ENCODE data around the gene CRELD2.

The CRELD2 gene

GRCh38 chr22:49880281-49880680 lies 38.2 kb upstream of the CRELD2 start:
- Histone ChIP-seq H3K36me3 (ENCODE audit: insufficient read depth, low read length) (peaks cover 8% of the 10 kb centered on the region; the same call in 1 of the 2 replicates), H3K4me1 (ENCODE audit: control insufficient read depth, insufficient read depth, low read length, unreplicated experiment) (no peaks in the 10 kb centered on the region), H3K27ac (ENCODE audit: low read depth, low read length) (no peak overlapping the region), H3K27me3 (ENCODE audit: insufficient read depth, low read length) (no peaks in the 10 kb centered on the region), H2AFZ (ENCODE audit: low read length, unreplicated experiment) (no peak overlapping the region), H3K4me3 (ENCODE audit: low read depth, low read length) (no peak overlapping the region), H3K79me2 (ENCODE audit: control insufficient read depth, insufficient read depth, low read length, unreplicated experiment) (peaks cover 23% of the 10 kb centered on the region)

- Histone ChIP-seq H2AFZ (ENCODE audit: low read length, unreplicated experiment) (no peak overlapping the region), H3K27me3 (ENCODE audit: insufficient read depth, low read length) (no peaks in the 10 kb centered on the region), H3K79me2 (ENCODE audit: control insufficient read depth, insufficient read depth, low read length, unreplicated experiment) (peaks cover 15% of the 10 kb centered on the region), H3K36me3 (ENCODE audit: insufficient read depth, low read length) (peaks cover 5% of the 10 kb centered on the region; the same call in 1 of the 2 replicates), H3K4me3 (ENCODE audit: low read depth, low read length) (no peak overlapping the region), H3K27ac (ENCODE audit: low read depth, low read length) (no peak overlapping the region), H3K4me1 (ENCODE audit: control insufficient read depth, insufficient read depth, low read length, unreplicated experiment) (no peaks in the 10 kb centered on the region)
Measured at GRCh38 chr22:49881856-49882255, 36.6 kb upstream of the CRELD2 start.

- Histone ChIP-seq H3K27me3 (ENCODE audit: insufficient read depth, low read length) (no peaks in the 10 kb centered on the region), H3K4me3 (ENCODE audit: low read depth, low read length) (no peak overlapping the region), H3K36me3 (ENCODE audit: insufficient read depth, low read length) (peaks cover 13% of the 10 kb centered on the region), H3K4me1 (ENCODE audit: control insufficient read depth, insufficient read depth, low read length, unreplicated experiment) (no peaks in the 10 kb centered on the region), H3K79me2 (ENCODE audit: control insufficient read depth, insufficient read depth, low read length, unreplicated experiment) (peaks cover 14% of the 10 kb centered on the region), H2AFZ (ENCODE audit: low read length, unreplicated experiment) (no peak overlapping the region), H3K27ac (ENCODE audit: low read depth, low read length) (no peak overlapping the region)
Measured at GRCh38 chr22:49882519-49883293, 35.7 kb upstream of the CRELD2 start.

DNA sequence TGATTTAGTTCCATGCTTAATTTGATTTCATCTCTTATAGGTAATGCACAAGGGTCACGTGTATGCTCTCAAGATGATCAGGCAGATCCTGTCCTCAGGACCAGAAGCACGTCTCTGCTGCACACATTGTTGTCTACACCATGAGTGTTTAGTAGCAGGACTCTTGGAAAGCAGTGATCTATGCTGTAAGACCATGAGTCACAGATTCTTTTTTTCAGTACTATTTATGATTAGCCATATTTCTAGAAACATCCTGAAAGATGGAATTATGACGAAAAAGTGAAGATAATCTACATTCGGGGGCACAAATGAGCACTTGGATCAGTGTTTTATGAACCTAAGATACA lies 35.2 kb upstream of the CRELD2 start:
- Histone ChIP-seq H3K4me1 (ENCODE audit: control insufficient read depth, insufficient read depth, low read length, unreplicated experiment) (no peaks in the 10 kb centered on the region), H2AFZ (ENCODE audit: low read length, unreplicated experiment) (no peak overlapping the region), H3K79me2 (ENCODE audit: control insufficient read depth, insufficient read depth, low read length, unreplicated experiment) (peaks cover 14% of the 10 kb centered on the region), H3K27ac (ENCODE audit: low read depth, low read length) (no peak overlapping the region), H3K36me3 (ENCODE audit: insufficient read depth, low read length) (peaks cover 18% of the 10 kb centered on the region), H3K27me3 (ENCODE audit: insufficient read depth, low read length) (no peaks in the 10 kb centered on the region), H3K4me3 (ENCODE audit: low read depth, low read length) (no peak overlapping the region)

DNA sequence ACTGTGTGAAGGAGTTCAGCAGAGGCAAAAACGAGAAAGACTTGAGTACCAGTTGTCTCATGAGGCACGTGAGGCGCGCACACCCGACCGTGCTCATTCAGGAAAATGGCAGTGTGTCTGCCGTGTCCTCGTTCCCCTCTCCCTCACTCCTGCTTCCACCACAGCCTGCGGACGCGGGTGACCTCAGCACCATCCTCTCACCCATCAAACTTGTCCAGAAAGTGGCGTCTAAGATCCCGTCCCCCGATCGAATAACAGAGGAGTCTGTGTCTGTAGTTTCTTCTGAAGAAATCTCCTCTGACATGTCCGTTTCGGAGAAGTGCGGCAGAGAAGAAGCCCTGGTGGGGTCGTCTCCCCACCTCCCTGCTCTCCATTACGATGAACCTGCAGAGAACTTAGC lies 34.4 kb upstream of the CRELD2 start:
- no peaks in the 10 kb centered on the region for H3K4me1 ChIP-seq (ENCODE audit: control insufficient read depth, insufficient read depth, low read length, unreplicated experiment)
- H3K27ac ChIP-seq (ENCODE audit: low read depth, low read length): no peak overlapping the region
- no peak overlapping the region for H2AFZ ChIP-seq (ENCODE audit: low read length, unreplicated experiment)
- H3K79me2 ChIP-seq (ENCODE audit: control insufficient read depth, insufficient read depth, low read length, unreplicated experiment): peaks cover 12% of the 10 kb centered on the region
- no peak overlapping the region for H3K4me3 ChIP-seq (ENCODE audit: low read depth, low read length)
- H3K27me3 ChIP-seq (ENCODE audit: insufficient read depth, low read length): no peaks in the 10 kb centered on the region
- H3K36me3 ChIP-seq (ENCODE audit: insufficient read depth, low read length): peaks cover 24% of the 10 kb centered on the region

DNA sequence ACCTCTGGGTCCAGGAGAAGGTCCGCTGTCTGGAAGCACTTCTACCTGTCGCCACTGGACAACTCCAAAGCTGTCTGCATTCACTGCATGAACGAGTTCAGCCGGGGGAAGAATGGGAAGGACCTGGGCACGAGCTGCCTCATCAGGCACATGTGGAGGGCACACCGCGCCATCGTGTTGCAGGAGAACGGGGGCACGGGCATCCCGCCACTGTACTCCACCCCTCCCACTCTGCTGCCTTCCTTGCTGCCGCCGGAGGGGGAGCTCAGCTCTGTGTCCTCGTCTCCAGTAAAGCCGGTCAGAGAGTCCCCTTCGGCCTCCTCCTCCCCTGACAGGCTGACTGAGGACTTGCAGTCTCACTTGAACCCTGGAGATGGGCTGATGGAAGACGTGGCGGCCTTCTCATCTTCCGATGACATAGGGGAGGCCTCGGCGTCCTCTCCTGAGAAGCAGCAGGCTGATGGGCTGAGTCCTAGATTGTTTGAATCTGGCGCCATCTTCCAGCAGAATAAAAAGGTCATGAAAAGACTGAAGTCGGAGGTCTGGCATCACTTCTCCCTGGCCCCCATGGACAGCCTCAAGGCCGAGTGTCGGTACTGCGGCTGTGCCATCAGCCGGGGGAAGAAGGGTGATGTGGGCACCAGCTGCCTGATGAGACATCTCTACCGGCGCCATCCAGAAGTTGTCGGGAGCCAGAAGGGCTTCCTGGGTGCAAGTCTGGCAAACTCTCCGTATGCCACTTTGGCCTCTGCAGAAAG lies 33.8 kb upstream of the CRELD2 start:
- Histone ChIP-seq H3K4me3 (ENCODE audit: low read depth, low read length) (no peak overlapping the region), H3K27ac (ENCODE audit: low read depth, low read length) (no peak overlapping the region), H3K27me3 (ENCODE audit: insufficient read depth, low read length) (no peaks in the 10 kb centered on the region), H3K36me3 (ENCODE audit: insufficient read depth, low read length) (peaks cover 31% of the 10 kb centered on the region), H2AFZ (ENCODE audit: low read length, unreplicated experiment) (no peak overlapping the region), H3K4me1 (ENCODE audit: control insufficient read depth, insufficient read depth, low read length, unreplicated experiment) (no peaks in the 10 kb centered on the region), H3K79me2 (ENCODE audit: control insufficient read depth, insufficient read depth, low read length, unreplicated experiment) (peaks cover 10% of the 10 kb centered on the region)

- Histone ChIP-seq H3K27ac (ENCODE audit: low read depth, low read length) (no peak overlapping the region), H3K36me3 (ENCODE audit: insufficient read depth, low read length) (peaks cover 33% of the 10 kb centered on the region), H3K4me1 (ENCODE audit: control insufficient read depth, insufficient read depth, low read length, unreplicated experiment) (no peaks in the 10 kb centered on the region), H3K79me2 (ENCODE audit: control insufficient read depth, insufficient read depth, low read length, unreplicated experiment) (peaks cover 10% of the 10 kb centered on the region), H3K27me3 (ENCODE audit: insufficient read depth, low read length) (no peaks in the 10 kb centered on the region), H2AFZ (ENCODE audit: low read length, unreplicated experiment) (no peak overlapping the region), H3K4me3 (ENCODE audit: low read depth, low read length) (no peak overlapping the region)
Measured at GRCh38 chr22:49885281-49885680, 33.2 kb upstream of the CRELD2 start.

- peaks cover 33% of the 10 kb centered on the region for H3K36me3 ChIP-seq (ENCODE audit: insufficient read depth, low read length)
- H3K27ac ChIP-seq (ENCODE audit: low read depth, low read length): no peak overlapping the region
- peaks cover 7% of the 10 kb centered on the region for H3K79me2 ChIP-seq (ENCODE audit: control insufficient read depth, insufficient read depth, low read length, unreplicated experiment)
Measured at GRCh38 chr22:49885881-49886280, 32.6 kb upstream of the CRELD2 start.

DNA sequence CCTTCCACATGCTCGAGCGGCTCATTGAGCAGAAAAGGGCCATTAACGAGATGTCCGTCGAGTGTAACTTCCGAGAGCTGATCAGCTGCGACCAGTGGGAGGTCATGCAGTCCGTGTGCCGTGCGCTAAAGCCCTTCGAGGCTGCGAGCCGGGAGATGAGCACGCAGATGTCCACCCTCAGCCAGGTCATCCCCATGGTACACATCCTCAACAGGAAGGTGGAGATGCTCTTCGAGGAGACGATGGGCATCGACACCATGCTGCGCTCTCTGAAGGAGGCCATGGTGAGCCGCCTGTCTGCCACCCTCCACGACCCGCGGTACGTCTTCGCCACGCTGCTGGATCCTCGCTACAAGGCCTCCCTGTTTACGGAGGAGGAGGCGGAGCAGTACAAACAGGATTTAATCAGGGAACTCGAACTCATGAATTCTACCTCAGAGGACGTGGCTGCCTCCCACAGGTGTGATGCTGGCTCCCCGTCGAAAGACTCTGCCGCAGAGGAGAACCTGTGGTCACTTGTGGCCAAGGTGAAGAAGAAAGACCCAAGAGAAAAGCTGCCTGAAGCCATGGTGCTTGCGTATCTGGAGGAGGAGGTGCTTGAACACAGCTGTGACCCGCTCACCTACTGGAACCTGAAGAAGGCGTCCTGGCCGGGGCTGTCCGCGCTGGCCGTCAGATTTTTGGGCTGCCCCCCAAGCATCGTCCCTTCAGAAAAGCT lies 31.9 kb upstream of the CRELD2 start:
- H3K27me3 ChIP-seq (ENCODE audit: insufficient read depth, low read length): no peaks in the 10 kb centered on the region
- peaks cover 33% of the 10 kb centered on the region for H3K36me3 ChIP-seq (ENCODE audit: insufficient read depth, low read length)
- no peak overlapping the region for H3K4me3 ChIP-seq (ENCODE audit: low read depth, low read length)
- peaks cover 4% of the 10 kb centered on the region for H3K79me2 ChIP-seq (ENCODE audit: control insufficient read depth, insufficient read depth, low read length, unreplicated experiment)
- no peak overlapping the region for H3K27ac ChIP-seq (ENCODE audit: low read depth, low read length)
- H2AFZ ChIP-seq (ENCODE audit: low read length, unreplicated experiment): no peak overlapping the region
- no peaks in the 10 kb centered on the region for H3K4me1 ChIP-seq (ENCODE audit: control insufficient read depth, insufficient read depth, low read length, unreplicated experiment)

More at GRCh38 chr22:49885881-49886280, 32.6 kb upstream of the CRELD2 start:
- H3K27me3 ChIP-seq (ENCODE audit: insufficient read depth, low read length): no peaks in the 10 kb centered on the region
- no peak overlapping the region for H2AFZ ChIP-seq (ENCODE audit: low read length, unreplicated experiment)
- no peak overlapping the region for H3K4me3 ChIP-seq (ENCODE audit: low read depth, low read length)
- no peaks in the 10 kb centered on the region for H3K4me1 ChIP-seq (ENCODE audit: control insufficient read depth, insufficient read depth, low read length, unreplicated experiment)

DNA sequence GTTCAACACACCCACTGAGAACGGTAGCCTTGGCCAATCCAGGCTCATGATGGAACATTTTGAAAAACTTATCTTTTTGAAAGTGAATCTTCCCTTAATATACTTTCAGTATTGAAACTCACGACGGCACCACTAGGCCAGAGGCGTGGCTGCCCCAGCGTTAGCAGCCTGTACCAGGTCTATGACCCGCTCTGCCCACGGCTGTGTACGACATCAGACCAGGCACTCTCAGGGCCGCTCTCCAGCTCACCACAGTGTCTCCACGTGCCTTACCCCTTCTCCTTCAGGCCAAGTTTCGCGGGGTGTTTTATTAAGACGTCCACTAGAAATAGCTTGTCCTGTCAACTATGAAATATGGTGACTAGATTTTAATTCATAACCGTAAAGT lies 31.4 kb upstream of the CRELD2 start:
- H3K27me3 ChIP-seq (ENCODE audit: insufficient read depth, low read length): no peaks in the 10 kb centered on the region
- no peak overlapping the region for H2AFZ ChIP-seq (ENCODE audit: low read length, unreplicated experiment)
- H3K79me2 ChIP-seq (ENCODE audit: control insufficient read depth, insufficient read depth, low read length, unreplicated experiment): peaks cover 4% of the 10 kb centered on the region
- H3K27ac ChIP-seq (ENCODE audit: low read depth, low read length): no peak overlapping the region
- no peak overlapping the region for H3K4me3 ChIP-seq (ENCODE audit: low read depth, low read length)
- no peaks in the 10 kb centered on the region for H3K4me1 ChIP-seq (ENCODE audit: control insufficient read depth, insufficient read depth, low read length, unreplicated experiment)
- H3K36me3 ChIP-seq (ENCODE audit: insufficient read depth, low read length): peaks cover 33% of the 10 kb centered on the region
